NCI-H460 (cell line): Measurements from ENCODE around the gene VAC14. TPM values are rescaled to one million over a fixed set of nuclear protein-coding genes. Genes with fewer than 3 reads are reported as not detected.

Experiments used
- DNase-seq: peaks from one replicate; pipeline ENCODE4 v3.0.0-alpha.2; 2016; ENCODE audit warnings: low read depth; ENCODE audit errors: extremely low read depth
- total RNA-seq: library from RNA; depleted of rRNA; stranded (reverse); fragments of >200 nt; shearing (Covaris generic); gene quantifications from 2 replicates; pipeline ENCODE4 v1.2.3, GENCODE V29; 2014

VAC14 gene
- total RNA-seq, 1 experiment from 2014 or later = 29.8 TPM

DNA sequence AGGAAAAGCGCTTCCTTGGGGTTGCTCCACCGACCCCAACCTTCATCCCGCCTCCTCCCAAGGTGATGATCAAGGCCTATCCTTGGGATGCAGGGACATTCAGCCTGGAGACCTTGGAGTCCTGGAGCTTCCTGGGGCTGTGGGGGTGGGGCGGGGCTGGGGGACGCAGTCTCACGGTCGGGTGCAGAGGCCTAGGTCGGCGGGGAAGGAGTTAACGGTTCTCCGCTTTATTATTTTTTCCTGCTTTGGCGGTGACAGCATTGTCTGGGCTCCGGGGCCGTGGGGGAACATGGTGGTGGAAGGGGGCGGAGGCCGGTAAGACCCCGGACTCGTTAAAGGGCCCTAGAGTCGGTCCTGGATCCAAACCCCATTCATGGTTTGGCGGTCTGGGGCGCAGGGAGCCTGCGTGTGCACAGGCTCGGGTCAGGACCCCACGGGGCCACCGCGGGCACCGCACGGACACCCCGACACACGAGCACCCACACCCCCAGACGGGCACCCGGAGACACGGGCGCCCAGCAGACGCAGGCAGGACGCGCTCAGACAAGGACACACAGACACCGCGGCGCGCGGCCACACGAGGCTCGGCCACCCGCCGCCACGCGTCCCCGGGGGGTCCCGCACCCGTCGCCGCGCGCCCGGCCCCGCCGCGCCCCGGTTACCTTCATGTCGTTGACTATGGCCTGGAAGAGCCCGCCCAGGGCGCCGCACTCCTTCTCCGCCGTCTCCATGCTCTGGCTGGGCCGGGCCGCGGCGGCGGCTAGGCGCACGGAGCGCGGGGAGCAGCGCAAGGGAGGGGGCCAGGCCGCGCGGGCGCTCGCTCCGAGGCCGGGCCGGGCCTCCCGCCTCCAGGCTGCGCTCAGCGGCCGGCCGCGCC, 115.7 kb downstream of the VAC14 start:
- DNase-seq = no peak

DNA sequence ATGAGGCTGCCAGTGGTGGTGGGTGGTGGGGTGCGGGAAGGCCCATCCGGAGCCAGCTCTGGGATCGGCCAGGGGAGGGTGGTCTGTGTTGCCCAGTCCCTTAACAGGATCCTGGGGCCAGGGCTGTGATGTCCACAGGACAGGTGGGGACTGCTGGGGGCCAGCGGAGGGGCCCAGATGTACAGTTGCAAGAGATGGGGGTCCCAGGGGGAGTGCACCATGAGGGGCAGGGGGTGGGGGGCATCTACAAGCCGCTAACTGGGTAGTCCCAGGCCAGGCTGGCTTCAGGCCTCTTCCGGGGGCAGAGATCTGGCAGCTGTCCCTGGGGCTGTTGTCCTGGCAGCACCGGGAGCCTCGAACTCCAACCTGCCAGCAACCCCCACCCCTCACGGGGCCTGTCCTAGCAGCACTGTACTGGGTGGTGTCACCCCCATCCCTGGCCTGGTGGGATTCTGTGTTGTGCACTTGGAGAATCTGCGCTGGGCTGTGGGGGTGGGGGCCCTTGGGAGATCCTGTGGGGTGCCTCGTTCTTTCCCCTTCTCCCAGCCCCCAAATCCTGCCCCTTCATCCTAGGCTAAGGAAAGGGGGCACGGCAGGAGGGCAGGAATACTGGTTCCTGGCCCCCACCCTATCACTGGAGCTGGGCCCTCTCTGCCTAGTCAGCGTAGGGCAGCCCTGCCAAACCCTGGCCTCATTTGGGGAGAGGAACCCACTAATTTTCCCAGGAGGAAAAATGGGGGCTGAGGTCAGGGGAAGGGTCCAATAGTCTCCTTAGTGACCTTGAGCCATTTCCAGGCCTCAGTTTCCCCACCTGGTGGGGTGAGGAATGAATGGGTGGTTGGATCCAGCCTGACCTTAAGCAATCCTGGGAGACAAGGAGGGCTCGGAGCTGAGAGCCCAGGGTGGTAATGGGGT, 116.6 kb downstream of the VAC14 start:
- DNase-seq = no peak

DNA sequence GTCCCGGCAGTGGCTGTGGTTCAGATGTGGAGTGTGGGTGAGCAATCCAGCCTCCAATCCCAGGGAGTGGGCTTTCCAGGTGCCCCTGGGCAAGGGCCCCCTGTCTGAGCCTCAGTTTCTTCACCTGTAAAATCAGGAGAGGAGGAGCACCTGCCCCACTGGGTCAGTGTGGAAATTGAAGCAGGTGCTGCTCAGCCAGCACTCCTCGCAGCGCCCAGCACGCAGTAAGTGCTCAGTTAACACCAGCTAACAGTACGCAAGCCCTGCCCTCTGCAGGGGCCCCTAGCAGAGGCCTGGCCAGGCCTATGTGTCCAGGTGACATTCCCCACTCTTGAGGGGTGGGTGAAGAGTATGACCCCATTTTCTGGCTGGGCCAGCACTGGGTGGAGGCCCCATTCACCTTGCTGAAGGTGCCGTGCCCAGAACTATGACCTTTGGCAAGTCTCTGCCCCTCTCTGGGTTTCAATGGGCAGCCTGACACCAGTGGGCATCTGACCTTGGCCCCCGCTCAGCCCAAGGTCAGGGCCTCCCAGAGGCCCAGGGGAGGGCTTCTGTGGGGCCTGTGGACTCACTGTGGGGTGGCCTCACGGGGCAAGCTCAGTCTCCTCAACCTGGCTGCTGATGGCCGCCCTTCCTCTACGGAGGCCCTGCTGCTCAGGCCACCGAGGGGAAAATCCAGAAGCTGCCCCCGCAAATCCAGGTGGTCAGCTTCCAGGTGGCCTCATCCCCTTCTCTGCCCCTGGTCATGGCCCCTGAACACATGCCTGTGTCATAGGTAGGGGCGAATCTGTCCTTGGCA, 117.6 kb downstream of the VAC14 start:
- no peak for DNase-seq

DNA sequence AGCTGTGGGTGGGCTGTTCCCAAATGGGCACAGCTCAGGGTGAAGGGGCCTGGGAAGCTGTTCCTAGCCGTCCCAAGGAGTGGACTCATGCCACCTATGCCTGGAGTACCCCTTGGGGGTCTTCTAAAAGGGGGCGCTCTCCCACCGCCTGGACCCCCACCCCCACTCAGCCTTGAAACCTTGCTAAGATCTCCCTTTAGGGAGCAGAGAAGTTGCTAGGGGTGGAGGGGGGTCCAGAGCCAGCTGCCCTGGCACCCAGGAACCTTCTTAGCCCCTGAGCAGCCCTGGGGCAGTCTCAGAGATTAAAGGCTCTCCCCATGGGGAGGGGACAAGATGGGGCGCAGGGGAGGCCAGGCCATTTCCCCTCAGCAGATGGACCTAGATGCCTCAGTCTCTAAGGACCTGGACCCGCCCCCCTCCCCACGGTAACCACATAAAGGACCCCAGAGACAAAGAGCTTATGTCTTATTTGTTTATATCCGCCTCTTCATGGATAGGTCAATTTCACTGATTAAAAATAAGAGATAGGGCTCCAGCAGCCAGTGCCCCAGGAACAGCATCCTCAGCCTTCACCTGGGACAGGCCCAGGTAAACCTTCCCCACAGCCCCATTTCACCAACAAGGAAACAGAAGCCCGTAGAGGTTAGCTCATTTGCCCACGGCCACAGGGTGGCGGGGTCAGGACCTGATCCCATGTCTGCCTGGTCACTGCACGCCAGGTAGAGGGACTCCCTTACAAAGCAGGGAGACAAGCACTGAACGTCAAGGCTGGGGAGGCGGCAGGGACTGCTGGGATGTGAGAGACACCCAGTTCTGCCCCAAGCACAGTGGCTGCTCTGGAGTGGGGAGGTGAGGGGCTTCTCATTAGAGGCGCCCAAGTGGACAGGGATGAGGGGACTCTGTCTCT, 118.5 kb downstream of the VAC14 start:
- DNase-seq = no peak

DNA sequence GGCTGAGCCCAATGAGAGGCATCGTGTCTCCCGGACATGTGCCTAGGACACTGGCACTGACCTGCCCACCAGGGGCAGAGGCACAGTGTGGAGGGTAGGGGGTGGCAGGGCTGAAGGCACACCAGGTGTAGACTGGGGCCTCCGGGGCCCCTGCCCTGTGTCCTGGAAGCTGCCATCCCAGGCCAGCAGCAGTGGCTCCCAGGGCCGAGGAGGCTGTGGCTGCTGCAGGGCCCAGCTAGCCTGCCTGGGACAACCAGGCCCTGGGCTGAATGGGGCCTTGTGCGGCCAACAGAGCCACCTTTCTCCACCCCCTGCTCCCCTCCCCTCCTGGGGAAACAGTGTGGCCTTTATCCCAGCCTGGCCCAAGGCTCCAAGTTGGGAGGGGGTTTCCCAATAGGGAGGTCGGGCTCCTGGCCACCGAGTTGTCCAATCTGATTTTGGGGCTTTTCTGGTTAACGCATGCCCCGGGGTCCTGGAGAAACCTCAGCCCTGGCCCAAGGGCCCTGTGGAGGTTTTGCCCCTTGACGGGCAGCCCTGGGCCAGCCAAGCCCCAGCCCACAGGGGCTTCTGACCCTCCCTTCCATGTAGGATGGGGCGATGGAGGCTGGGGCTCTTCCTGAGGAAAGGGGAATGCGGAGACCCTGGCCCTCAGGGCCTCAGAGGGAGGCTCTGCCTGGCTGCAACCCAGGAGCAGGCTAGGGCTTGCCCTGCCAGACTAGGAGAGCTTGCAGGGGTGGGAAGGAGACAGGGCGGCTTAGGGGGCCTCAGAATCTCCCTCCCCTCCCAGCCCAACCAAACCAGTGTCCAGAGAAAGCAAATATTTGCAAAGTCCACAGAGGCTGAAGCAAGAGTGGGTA, 119.3 kb downstream of the VAC14 start:
- no peak for DNase-seq

DNA sequence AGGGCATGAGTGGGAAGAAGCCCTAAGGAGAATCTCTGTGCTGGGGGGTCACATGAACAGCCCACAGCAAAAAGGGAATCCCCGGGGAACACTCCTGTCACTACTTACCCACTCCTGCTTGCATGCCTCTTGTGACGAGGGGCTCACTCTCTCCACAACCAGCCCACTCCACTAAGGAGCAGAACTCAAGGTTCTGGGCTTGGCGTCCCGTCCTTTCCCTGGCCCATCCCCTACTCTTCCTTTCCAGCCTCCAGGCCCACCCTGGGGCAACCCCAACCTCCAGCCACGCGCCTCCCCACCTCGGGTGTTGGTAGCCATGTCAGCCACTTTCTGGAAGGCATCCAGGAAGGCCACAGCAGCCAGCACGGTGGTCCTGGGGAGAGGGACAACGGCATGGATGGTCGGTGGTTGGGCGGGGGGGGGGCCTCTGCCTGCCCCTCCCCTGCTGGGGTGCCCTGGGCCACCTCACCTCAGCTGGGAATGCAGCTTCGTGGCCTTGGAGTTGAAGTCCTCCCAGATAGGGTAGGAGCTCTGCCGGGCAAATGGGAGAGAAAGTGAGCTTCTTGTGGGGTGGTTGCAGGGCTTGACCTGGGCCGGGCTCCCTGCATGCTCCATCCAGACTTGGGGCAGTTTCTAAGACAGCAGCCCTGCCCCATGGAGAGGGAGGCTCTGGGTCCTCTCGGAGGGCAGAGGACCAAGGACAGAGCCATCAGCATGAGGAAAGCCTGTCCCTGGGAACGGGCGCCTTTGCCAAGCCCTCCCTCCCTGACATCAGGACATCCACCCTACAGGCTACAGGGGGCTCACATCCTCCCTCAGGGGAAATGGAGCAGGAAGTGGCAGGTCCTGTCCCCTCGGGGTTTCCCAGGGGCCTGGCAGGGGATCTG, 120.2 kb downstream of the VAC14 start:
- no peak for DNase-seq

DNA sequence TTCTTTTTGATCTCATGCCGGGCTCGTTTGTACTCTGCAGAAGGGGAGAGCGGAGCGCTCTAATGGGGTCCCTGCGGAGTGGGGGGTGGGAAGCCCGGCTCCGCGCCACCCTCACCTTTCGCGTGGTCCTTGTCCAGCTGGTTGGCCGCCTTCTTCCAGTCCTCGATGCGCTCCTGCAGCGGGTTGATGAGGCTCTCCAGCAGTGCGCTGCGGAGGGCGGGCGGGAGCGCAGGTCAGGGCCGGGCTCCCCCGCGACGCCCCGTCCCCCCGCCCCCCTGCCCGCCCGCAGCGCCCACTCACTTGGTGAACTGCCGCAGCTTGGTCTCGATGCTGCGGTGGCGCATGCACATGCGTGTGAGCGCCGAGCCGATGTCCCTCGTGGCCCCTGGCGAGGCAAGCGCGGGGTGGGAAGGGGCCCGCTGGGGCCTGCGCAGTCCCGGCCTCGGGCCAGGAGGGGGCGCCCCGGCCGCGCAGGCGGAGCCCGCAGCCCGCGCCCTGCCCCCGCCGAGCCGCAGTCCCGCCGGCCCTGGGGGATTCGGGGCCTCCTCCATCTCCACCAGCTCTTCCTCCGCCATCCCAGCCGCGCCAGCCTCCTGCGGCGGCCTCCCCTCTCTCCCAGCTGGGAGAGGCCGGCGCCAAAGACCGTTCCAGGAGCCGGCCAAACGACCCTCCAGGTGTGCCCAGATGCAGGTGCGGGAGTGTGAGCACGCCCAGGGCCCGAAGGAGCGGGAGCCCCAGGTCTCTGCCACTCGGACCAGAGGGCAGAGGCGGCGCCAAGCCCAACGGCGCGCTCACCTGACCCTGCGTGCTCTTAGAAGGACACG, 121.1 kb downstream of the VAC14 start:
- DNase-seq = no peak

DNA sequence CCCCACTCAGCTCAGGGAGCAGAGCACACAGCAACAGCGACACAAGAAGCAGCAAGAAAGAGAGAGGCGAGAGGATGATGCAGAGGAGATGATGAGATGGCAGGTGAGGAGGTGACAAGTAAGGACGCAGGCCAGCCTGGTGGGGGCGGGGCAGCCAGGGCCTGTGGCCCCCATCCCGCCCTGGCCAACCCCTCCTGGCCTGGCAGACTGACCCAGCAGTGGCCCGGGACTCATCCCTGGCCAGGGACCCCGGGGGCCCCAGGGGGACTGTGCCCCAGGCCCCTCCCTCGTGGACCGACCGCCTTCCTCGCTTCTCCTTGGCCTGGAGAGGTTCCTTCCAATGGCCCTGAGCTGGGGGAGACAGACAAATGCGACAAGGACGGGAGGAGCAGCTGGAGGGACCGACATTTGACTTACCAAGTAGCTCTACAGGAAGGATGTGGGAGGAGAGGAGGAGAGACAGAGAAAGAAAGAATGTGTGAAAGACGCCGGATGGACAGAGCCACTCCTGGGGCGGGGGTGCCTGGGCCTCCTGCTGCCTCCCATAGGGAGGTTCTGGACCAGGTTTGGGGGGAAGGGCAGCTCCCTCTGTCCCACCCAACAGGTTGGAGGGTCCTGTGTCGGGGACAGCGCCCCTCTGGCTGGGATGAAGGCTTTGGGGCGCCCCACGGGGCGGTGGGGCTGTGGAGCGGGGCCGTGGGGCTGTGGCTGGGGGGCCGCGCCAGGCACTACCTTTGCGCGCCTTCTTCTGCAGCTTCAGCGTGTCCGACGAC, 121.9 kb downstream of the VAC14 start:
- no peak for DNase-seq

DNA sequence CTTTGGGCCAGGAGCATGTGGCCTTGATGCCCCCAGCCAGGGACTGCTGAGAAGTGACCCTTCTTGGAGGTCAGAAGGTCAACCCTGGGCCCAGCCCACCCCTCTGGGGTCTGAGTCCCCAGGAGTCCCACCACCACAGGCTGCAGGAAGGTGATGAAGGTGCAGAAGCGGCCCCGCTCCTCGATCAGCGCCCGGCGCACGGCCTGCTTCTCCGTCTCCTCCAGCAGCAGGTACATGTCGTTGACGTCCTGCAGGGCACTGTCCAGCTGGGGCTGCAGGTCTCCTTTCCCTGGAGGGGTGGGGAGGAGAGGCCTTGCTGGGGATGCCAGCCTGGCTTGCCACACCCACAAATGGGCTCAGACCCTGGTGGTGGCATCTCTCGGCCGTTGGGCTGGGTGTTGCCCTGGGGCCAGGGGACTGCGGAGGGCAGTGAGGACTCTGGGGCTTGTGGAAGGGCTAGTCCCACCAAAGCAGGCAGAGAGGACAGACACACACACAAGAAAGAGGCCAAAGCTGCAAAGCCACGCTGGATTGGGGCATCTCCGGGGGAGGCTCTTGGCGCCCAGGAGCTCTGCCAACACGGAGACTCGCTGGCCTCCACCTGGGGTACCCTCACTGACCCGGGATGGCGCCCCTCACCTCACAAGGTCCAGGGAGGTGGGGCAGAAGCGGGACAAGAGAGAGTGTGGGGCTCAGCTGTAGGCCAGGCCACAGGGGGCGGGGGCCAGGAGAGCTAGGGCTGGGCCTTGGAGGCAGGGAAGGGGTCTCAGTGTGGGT, 122.6 kb downstream of the VAC14 start:
- DNase-seq = no peak

DNA sequence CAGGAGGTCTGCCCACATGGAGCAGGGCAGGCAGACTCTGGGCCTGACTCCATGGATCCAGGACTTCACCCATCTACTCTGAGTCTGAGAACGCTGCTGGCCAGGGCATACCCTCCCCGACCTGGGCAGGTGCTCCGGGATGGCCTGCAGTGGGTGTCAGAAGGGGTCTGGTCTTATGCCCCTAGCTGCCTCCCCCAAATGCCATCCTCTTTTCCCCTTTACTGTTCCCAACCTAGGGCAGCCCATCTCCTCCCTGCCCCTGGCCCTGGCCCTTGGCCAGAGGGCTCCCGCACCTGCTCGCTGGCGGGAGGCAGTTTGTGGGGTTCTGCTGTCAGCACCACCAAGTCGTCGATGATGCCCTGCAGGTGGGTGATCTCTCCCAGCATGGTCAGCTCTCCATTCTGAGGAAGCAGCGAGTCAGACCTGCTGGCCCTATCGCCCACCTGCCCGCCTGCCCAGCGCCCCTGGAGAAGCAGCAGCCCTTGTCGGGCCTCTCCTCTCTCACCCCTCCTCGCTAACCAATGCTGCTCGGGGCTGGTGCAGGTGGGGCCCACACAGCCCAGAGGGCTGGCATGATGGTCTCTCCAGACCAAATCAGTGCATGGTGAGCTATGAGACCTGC, 123.3 kb downstream of the VAC14 start:
- DNase-seq = no peak

DNA sequence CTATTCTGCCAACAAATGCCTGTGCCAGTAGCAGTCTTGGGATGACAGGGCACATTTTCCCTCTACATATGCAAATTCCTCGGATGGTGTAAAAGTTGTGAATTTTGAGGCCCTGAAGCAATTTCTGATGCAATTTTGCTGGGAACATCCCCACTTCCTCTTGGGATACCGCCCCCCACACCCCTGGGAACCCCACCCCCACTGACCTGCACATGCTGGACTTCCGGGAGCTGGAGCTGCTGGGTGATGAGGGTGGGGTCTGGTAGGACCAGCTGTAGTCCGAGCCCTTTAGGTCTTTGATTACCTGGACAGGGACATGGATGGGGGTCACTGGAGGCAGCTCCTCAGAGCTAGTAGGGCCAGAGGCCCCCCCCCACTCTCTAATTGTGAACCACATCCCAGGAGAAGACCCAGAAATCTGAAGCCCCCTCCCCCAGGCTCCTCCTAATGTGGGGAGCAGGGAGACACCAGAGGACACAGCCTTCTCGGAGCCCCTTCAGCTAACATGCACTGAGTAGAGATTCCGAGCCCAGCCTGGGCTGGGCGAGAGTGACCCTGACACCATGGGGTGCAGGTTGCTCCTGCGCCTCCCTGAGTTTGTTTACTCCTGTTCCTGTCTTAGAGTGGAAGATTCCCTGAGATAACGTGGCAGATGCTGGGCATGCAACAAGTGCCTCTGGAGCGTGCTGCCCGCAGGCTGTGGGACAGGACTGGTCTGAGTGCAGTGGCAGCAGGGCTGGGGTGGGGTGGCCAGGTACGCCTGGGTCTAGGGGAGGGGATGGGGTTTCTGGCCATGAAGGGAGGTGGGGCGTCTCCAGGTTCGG, 124.1 kb downstream of the VAC14 start:
- DNase-seq = no peak

DNA sequence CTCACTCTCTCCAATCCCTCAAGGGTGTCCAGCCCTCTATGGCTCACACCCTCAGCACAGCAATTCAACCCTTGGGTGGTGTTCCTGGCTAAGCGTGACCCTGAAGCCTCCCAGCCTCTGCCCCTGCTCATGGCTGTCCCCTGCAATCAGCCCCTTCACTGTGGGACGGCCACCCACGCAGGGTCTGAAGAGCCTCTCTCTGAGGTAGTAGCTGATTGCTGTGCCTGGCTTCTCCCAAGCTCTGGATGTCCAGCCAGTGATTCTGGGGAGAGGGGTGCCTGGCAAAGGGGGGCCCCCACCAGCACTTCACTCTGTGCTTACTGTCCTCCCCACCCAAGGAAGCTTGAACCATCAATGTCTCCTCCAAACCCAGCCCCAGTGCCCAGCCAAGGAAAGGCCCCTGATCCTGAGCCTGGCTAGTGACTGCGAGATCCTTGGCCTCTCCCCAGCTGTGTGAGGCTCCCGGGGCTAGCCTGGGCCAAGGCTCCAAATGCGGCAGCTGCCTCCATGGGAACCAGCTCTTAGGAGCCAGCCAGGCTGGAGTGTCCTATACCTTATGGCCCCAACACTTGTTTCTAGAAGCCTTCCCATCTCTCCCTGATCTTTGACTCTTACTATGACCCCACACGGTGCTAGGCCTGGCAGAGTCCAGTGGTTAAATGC, 125.0 kb downstream of the VAC14 start:
- DNase-seq = no peak

DNA sequence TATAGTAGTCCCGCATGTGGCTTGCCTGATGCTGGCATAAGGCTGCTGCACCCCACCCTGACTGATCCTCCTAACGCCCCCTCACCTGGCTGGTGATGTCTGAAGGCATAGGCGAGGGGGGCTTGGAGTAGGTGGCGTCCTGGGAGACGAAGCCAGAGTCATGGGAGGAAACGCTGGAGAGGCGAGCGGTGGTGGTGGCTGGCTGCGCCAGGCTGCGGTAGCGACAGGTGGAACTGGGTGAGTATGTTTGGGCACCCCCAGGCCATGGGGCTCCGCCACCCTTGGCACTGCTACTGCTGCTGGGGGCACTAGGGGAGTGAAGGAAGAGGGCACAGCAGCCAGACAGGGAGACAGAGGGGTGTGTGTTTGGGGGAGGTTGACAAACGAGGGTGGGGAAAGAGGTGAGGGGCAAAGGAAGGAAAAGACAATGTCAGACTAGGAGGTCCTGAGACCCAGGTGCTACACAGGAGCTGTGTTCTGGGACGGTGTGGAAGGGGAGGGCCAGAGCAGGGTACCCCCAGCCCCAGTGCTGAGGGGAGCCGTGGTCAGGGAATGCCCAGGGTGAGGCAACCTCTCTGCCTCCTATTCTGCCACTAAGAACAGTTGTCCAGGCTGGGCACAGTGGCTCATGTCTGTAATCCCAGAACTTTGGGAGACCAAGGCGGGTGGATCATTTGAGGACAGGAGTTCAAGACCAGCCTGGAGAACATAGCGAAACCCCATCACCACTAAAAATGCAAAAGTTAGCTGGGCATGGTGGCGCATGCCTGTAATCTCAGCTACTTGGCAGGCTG, 126.5 kb downstream of the VAC14 start:
- no peak for DNase-seq
